GM18505 (cell line): ENCODE measurements around the gene APOC3.

Source experiments
- ATAC-seq: cut with Tn5 transposase; IDR thresholded peaks from one replicate; pipeline ENCODE4 v1.9.1; 2021; ENCODE audit not compliant: unreplicated experiment
- POLR2A ChIP-seq: IDR thresholded peaks from 4 replicates; pipeline ENCODE4 v1.6.1; 2011; ENCODE audit warnings: borderline replicate concordance; ENCODE audit not compliant: insufficient read depth, insufficient read length; ENCODE audit errors: extremely low read depth

Gene APOC3

GRCh38 chr11:116843661-116844060 lies 14.0 kb downstream of the APOC3 start:
- TF ChIP-seq POLR2A, result no peak
- ATAC-seq, result no peak

DNA sequence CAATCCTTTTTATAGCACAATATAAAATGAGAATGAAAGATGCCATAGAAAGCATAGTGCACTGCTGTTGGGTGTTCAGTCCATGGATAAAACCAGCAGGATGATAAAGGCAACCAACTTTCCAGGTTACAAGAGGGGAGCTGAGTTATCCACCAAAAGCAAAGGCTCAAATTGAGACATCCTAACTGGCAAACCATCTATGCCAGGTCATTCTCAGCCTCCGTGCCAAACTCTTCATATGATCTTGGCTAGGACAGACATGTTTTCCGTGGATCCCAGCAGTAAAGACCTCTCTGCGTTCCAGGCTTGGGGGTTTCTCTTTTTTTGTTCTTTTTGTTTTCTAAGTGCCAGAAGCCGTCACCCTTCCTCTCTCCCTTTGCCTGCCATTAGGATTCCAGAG lies 15.0 kb downstream of the APOC3 start:
- no peak for TF ChIP-seq POLR2A
- no peak for ATAC-seq

- no peak for ATAC-seq
- TF ChIP-seq POLR2A, result no peak
Measured at GRCh38 chr11:116847612-116848011, 17.9 kb downstream of the APOC3 start.

- no peak for TF ChIP-seq POLR2A
- ATAC-seq, result no peak
Measured at GRCh38 chr11:116849060-116849459, 19.4 kb downstream of the APOC3 start.

GRCh38 chr11:116849486-116849885 lies 19.8 kb downstream of the APOC3 start:
- no peak for TF ChIP-seq POLR2A
- no peak for ATAC-seq

DNA sequence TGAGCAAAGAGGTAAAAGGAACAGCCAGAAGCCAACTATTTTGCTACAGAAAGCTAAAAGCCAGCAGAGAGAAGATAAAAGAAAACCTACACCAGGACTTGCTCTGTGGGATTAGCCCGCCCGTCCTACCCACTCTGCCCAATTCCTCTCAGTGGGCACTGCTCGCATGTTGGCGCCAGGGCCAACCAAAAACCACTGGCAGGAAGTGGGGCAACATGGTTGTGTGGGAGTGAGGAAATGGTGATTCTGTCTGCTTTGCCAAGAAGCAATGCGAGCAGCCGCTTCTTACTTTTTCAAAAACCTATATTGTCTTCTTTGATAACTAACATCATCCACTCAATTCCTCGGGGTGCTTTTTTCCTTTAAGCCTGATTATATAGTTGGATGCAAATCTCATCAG lies 21.9 kb downstream of the APOC3 start:
- no peak for ATAC-seq
- TF ChIP-seq POLR2A, result no peak

DNA sequence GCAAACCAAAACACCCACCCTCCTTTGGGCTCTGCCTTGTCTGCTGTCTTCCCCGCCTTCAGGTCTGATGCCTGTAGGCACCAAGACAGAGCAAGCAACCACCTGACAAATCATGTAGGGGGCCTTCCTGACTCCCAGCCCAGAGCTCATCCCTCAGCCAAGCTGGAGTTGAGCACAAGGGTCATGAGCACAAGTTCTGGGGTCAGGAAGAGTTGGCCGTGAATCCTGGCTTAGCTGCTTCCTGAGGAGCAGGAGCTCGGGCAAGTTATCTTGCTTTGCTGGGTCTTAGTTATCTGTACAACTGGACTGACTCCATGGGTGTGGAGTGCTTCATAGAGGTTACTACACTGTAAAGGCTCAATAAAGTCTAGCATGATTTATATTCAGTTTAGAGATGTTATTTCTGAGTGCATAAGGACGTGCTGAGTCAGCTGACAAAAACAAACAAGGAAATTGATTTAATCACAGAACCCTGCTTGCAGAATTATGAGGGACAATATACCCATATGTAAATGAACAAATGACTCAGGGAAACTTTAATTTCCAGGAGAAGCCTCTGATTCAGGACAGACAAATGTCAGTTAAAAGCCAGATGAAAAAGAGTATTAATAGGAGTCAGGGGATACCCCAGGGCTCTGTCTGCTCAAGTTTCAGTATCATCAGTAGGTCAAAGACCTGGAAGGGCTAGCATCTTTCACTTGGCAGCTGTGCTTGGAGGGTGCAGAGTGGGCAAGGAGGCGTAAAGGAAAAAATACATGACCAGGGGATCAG lies 22.7 kb downstream of the APOC3 start:
- no peak for TF ChIP-seq POLR2A
- ATAC-seq, result no peak

GRCh38 chr11:116853461-116854073 lies 23.9 kb downstream of the APOC3 start:
- peak; percentile 82 for ATAC-seq
- TF ChIP-seq POLR2A, result no peak

- TF ChIP-seq POLR2A, result no peak
- no peak for ATAC-seq
Measured at GRCh38 chr11:116855413-116855812, 25.7 kb downstream of the APOC3 start.

- ATAC-seq, result no peak
- no peak for TF ChIP-seq POLR2A
Measured at GRCh38 chr11:116856423-116856822, 26.7 kb downstream of the APOC3 start.

GRCh38 chr11:116857316-116857715 lies 27.6 kb downstream of the APOC3 start:
- no peak for ATAC-seq
- TF ChIP-seq POLR2A, result no peak

- no peak for TF ChIP-seq POLR2A
- no peak for ATAC-seq
Measured at GRCh38 chr11:116857936-116858335, 28.2 kb downstream of the APOC3 start.

GRCh38 chr11:116859175-116859574 lies 29.5 kb downstream of the APOC3 start:
- TF ChIP-seq POLR2A, result no peak

GRCh38 chr11:116860303-116860702 lies 30.6 kb downstream of the APOC3 start:
- TF ChIP-seq POLR2A, result no peak
- no peak for ATAC-seq

More at GRCh38 chr11:116859175-116859574, 29.5 kb downstream of the APOC3 start:
- no peak for ATAC-seq
